DND-41 (cell line): Measurements from ENCODE around the gene ZNF23.

Experiments used
- CTCF ChIP-seq: IDR thresholded peaks from 2 replicates; pipeline ENCODE4 v1.5.1; 2012; ENCODE audit warnings: borderline replicate concordance, low read length, moderate library complexity, mild to moderate bottlenecking; ENCODE audit not compliant: poor library complexity, severe bottlenecking; ENCODE audit errors: extremely low read depth
- EZH2 ChIP-seq: IDR thresholded peaks from 3 replicates; pipeline ENCODE4 v1.6.1; 2012; ENCODE audit warnings: borderline replicate concordance, low read depth, mild to moderate bottlenecking, moderate library complexity, low read length, inconsistent platforms; ENCODE audit not compliant: severe bottlenecking

- TF ChIP-seq CTCF: no peak
- no peak for TF ChIP-seq EZH2
These were observed 14.5 kb upstream of the ZNF23 start for GRCh38 chr16:71476457-71477124.
